Measurements from ENCODE around the gene CLBA1.

CLBA1 gene

DNA sequence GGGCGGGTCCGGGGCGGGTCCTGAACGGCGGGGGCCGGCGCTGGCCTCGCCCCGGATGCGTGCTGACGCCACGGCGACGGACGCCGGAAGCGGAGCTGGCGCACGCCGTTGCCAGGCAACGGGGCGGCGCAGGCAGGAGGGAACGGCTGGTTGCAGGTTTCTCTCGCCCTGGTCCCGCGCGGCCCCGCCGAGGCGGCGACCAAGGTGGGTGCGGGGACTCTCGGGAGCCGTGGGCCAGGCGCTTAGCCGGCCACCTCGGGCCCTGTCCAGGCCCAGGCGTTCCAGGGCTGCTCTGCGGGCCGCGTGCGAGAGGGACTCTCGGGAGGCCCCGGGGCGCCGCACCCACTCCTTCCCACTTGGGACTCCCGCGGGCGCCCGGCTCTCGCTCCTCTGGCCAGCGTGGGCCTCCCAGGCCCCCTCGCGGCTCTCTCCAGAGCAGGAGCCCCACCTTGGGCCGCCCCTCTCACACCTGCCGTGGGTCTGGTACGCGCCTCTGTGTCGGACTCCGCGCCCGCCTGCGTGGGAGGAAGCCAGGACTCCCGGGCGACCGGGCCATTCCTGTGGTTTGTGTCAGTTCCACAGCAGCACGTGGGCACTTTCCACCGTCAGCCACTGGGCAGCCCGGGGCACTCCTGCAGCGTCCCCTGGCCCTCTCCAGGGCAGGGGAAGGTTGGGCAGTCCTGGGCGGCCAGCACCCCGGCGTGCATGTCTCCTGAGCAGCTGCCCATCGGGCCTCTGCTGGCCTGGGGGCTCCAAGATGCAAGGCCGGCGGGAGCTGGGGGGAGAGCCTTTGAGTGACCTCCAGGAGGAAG, at the start of gene CLBA1:
CLBA1 (plus strand) TSS at position 114 of the 812 bp plus-strand sequence; CDS start at position 758, 644 bp downstream.
- peak within 1 kb of the TSS; percentile 95 to 100 (median 99) for H3K4me2 ChIP-seq
- peaks cover 72 to 96% (median 95%) of the 10 kb centered on the region in 10 experiments for H3K4me1 ChIP-seq
- H3K4me3 ChIP-seq = peak within 1 kb of the TSS; percentile 68 to 83 (median 77)
- peak within 1 kb of the TSS; percentile 76 to 86 (median 82) for H3K9ac ChIP-seq
- H4K20me1 ChIP-seq = peaks cover 0 to 9% (median 0%) of the 10 kb centered on the region in 11 experiments; a peak in 2 of 22 replicates
- no peak for TF ChIP-seq Cebpa-rat (IDR thresholded peaks at IDR 0.05)
- peak within 1 kb of the TSS; percentile 58 to 84 (median 74); a peak in 21 of 22 replicates for H3K27ac ChIP-seq
- H3K36me3 ChIP-seq = no peaks in the 10 kb centered on the region
- H3K27me3 ChIP-seq = no peaks in the 10 kb centered on the region
- no peaks in the 10 kb centered on the region for H3K9me3 ChIP-seq (replicated peaks in 1 of 11)

DNA sequence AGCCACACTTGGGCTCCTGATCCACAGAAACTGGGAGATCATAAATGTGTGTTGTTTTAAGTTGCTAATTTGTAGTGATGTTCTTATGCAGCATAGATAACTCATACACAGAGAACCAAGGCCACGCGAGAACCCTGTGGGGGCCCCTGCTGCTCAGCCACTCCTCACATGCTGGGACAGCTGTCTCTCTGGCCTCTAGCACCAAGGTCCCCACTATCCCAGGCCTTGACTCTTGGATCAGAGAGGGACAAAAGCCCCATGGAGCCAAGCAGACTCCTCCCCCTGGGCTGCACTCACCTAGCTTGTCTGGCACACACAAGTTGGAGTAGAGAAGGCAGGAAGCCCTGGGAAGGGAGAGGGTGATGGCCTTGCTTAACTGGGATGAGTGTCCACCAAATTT, 49.6 kb upstream of the CLBA1 start:
- Histone ChIP-seq H3K36me3 (no peaks in the 10 kb centered on the region), H3K9me3 (replicated peaks in 1 of 11) (no peaks in the 10 kb centered on the region), H3K4me1 (peaks cover 0 to 59% (median 42%) of the 10 kb centered on the region in 10 experiments; a peak in 18 of 20 replicates), H3K4me3 (no peak overlapping the region), H4K20me1 (peaks cover 0 to 5% (median 0%) of the 10 kb centered on the region in 11 experiments; a peak in 3 of 22 replicates), H3K27ac (no peak overlapping the region), H3K27me3 (peaks cover 0 to 33% (median 6%) of the 10 kb centered on the region in 11 experiments; a peak in 13 of 22 replicates), H3K9ac (peak overlapping the region in 1 of 11 experiments; percentile 44; a peak in 1 of 22 replicates), H3K4me2 (peak overlapping the region in 9 of 11 experiments; percentile 39 to 62 (median 54); a peak in 17 of 22 replicates)
- no peak for TF ChIP-seq Cebpa-rat (IDR thresholded peaks at IDR 0.05)

DNA sequence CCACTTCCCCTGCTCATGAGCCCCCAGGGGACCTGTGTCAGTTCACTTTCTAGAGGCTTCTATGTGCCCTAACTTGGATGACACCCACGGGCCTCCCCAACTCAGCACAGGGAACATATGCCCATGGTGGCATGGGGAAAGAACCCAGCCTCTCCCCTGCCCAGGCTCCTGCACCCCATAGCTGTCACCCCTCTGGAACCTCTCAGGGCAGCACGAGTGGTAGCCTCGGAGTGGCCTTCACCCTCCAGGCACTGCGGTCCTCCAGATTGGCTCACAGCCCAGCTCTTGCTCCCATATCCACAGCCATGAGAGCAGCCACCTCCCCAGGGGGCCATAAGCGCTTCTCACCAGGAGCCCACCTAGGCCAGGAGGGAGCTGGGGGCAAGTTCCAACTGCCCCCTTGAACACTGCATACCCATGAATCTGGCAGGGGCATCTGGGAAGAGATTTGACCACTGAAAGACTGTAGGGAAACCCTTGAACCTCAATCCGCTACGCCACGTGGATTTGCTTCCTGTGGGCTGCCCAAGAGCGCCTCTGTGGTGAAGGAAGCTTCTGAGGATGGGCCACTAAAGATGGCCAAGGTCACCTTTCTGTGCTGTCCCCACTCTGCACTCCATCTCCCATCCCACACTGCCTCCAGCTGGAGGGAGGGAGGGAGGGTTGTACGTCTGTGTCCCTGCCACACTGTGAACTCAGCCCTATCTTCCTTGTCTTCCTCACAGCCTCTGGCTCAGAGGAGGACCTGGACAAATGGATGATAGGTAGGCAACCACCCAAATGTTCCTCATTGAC, 49.0 kb upstream of the CLBA1 start:
- H3K4me2 ChIP-seq = peak overlapping the region in 10 of 11 experiments; percentile 10 to 62 (median 54); a peak in 18 of 22 replicates
- no peak for TF ChIP-seq Cebpa-rat (IDR thresholded peaks at IDR 0.05)
- no peaks in the 10 kb centered on the region for H3K9me3 ChIP-seq (replicated peaks in 1 of 11)
- H3K27me3 ChIP-seq = peaks cover 0 to 31% (median 6%) of the 10 kb centered on the region in 11 experiments; a peak in 13 of 22 replicates
- no peak overlapping the region for H3K27ac ChIP-seq
- H3K9ac ChIP-seq = peak overlapping the region in 1 of 11 experiments; percentile 44; a peak in 1 of 22 replicates
- H4K20me1 ChIP-seq = peaks cover 0 to 4% (median 0%) of the 10 kb centered on the region in 11 experiments; a peak in 2 of 22 replicates
- H3K36me3 ChIP-seq = no peaks in the 10 kb centered on the region
- H3K4me1 ChIP-seq = peaks cover 0 to 53% (median 36%) of the 10 kb centered on the region in 10 experiments; a peak in 18 of 20 replicates
- H3K4me3 ChIP-seq = no peak overlapping the region

DNA sequence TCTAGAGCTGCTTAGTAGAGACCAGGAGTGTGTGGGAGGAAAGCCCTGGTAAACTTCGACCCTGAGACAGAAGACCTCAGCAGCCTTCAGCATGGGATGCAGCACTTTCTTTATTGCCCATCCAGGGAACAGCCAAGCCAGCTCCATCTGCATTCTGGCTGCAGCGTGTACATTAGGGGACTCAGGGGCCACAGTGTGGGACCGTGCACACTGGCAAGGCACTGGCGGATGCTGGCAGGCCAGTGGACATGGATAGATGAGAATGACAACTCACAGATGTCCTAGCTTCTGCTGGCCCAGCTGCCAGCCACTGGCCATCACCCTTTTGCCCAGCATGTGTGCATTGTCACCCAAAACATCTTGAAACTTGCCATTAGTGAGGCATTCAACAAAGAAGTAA, 48.4 kb upstream of the CLBA1 start:
- peaks cover 0 to 4% (median 0%) of the 10 kb centered on the region in 11 experiments; a peak in 2 of 22 replicates for H4K20me1 ChIP-seq
- H3K27me3 ChIP-seq = peaks cover 0 to 27% (median 6%) of the 10 kb centered on the region in 11 experiments; a peak in 13 of 22 replicates
- H3K4me1 ChIP-seq = peaks cover 0 to 47% (median 30%) of the 10 kb centered on the region in 10 experiments; a peak in 18 of 20 replicates
- no peak overlapping the region for H3K4me3 ChIP-seq
- no peaks in the 10 kb centered on the region; a peak in 1 of 22 replicates for H3K36me3 ChIP-seq
- H3K4me2 ChIP-seq = peak overlapping the region in 8 of 11 experiments; percentile 2 to 53 (median 20); a peak in 5 of 22 replicates
- H3K9me3 ChIP-seq (replicated peaks in 1 of 11) = no peaks in the 10 kb centered on the region
- no peak overlapping the region for H3K27ac ChIP-seq
- H3K9ac ChIP-seq = no peak overlapping the region
- no peak for TF ChIP-seq Cebpa-rat (IDR thresholded peaks at IDR 0.05)

DNA sequence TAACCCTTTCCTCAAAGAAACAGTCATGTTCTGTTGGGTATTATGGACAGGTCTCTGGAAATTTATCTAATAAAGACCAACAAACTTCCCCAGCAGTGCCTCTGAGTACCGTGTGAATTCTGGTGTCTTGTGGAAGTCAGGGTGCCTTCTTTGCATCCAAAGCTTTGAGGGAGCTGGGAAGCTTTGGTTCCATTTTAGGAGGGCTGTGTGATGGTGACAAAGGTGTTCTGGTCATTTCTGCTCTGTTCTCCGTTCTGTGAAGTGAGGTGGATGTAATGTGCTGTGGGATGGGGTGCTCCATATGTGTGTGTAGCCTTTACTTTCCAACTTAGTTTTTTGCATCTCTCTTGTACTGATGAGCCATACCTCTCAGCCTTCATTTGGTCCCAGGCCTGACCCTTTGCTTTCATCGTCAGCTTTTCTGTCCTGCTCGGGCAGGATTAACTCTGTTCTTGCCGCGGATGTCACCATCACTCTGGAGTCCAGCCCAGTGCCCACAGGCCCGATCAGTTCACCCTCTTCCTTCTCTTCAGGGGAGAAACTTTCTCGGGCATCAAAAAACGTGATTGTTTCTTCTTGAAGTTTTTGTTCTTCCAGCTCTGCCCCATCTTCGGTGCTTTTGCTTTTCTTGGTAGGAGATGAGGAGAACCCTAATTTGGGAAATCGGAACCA, 47.8 kb upstream of the CLBA1 start:
- peaks cover 0 to 23% (median 6%) of the 10 kb centered on the region in 11 experiments; a peak in 13 of 22 replicates for H3K27me3 ChIP-seq
- TF ChIP-seq Cebpa-rat (IDR thresholded peaks at IDR 0.05) = no peak
- peaks cover 0 to 40% (median 23%) of the 10 kb centered on the region in 10 experiments; a peak in 18 of 20 replicates for H3K4me1 ChIP-seq
- peak overlapping the region in 7 of 11 experiments; percentile 2 to 53 (median 19); a peak in 5 of 22 replicates for H3K4me2 ChIP-seq
- no peaks in the 10 kb centered on the region for H3K9me3 ChIP-seq (replicated peaks in 1 of 11)
- no peaks in the 10 kb centered on the region; a peak in 1 of 22 replicates for H3K36me3 ChIP-seq
- H3K4me3 ChIP-seq = no peak overlapping the region
- H3K9ac ChIP-seq = no peak overlapping the region
- H4K20me1 ChIP-seq = peaks cover 0 to 4% (median 0%) of the 10 kb centered on the region in 11 experiments; a peak in 2 of 22 replicates
- H3K27ac ChIP-seq = no peak overlapping the region

DNA sequence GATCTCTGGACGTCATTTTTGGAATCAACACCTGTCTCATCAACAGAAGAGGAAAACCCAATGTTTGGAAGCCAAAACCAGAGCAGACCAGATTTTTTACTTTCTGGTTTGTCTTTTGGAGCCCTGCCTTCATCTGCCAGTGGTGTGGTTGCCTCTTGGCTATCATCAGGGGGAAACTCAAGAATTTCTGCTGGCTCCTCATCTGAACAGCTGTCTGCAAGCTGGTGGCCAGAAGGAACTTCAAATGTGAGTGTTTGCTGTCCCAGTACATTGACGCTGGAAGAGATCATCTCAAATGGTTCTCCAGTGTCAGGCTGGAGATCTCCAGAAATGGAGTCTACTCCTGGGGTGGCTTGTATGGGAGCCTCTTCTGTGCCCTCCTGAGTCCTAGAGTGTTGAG, 47.2 kb upstream of the CLBA1 start:
- no peak for TF ChIP-seq Cebpa-rat (IDR thresholded peaks at IDR 0.05)
- H3K4me2 ChIP-seq = no peak overlapping the region
- H3K36me3 ChIP-seq = no peaks in the 10 kb centered on the region; a peak in 1 of 22 replicates
- peaks cover 0 to 4% (median 0%) of the 10 kb centered on the region in 11 experiments; a peak in 2 of 22 replicates for H4K20me1 ChIP-seq
- peaks cover 0 to 38% (median 21%) of the 10 kb centered on the region in 10 experiments; a peak in 17 of 20 replicates for H3K4me1 ChIP-seq
- no peak overlapping the region for H3K4me3 ChIP-seq
- H3K9ac ChIP-seq = no peak overlapping the region
- H3K9me3 ChIP-seq (replicated peaks in 1 of 11) = no peaks in the 10 kb centered on the region
- H3K27me3 ChIP-seq = peaks cover 0 to 23% (median 6%) of the 10 kb centered on the region in 11 experiments; a peak in 13 of 22 replicates
- H3K27ac ChIP-seq = no peak overlapping the region

DNA sequence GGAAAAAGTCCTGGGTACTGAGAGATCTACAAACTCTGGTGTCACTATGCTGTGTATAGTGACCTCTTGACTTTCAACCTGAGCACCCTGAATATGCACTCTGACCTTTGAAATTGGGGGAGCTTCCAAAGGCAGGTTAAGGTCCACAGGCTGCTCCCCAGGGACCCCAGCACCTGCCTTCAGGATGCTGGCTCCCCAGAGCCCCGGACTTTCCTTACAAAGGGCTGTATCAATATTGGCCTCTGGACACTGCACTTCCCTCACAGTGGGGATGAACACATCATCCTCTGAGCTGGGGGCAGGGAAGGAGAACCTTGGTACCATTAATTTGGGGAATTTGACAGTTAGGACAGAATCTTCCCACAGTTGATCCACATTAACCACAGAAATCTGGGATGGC, 46.6 kb upstream of the CLBA1 start:
- Histone ChIP-seq H3K9ac (no peak overlapping the region), H3K4me3 (no peak overlapping the region), H3K36me3 (no peaks in the 10 kb centered on the region; a peak in 1 of 22 replicates), H3K4me2 (no peak overlapping the region), H4K20me1 (peaks cover 0 to 4% (median 0%) of the 10 kb centered on the region in 11 experiments; a peak in 2 of 22 replicates), H3K9me3 (replicated peaks in 1 of 11) (no peaks in the 10 kb centered on the region), H3K27ac (no peak overlapping the region), H3K4me1 (peaks cover 0 to 38% (median 21%) of the 10 kb centered on the region in 10 experiments; a peak in 17 of 20 replicates), H3K27me3 (peaks cover 0 to 23% (median 6%) of the 10 kb centered on the region in 11 experiments; a peak in 13 of 22 replicates)
- no peak for TF ChIP-seq Cebpa-rat (IDR thresholded peaks at IDR 0.05)
